ENCODE results near the gene SAFB.
"Not testable (repeated sequence)": the region's sequence is repeated elsewhere in the genome, so short reads cannot be mapped to it uniquely, and the experiment has no call there.

SAFB gene

DNA sequence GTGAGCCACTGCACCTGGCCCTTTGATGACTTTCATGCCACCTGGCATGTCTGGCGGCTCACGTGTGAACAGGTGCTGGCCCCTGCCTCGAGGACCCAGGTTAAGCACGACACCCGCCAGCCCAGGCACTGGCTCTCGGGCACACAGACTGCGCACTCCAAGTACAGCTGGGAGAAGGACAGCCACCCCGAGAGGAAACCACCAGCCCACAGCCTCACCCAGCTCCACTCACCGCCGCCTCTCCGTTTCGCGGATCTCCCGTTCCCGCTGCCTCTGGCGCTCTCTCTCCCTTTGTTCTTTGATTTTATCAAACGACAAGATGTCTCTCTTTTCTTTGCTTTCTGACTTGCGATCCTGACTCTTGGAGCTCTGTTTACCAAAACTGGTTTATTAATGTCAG lies 27.8 kb upstream of the SAFB start:
- no peak for DNase-seq (ENCODE audit: low spot score)

DNA sequence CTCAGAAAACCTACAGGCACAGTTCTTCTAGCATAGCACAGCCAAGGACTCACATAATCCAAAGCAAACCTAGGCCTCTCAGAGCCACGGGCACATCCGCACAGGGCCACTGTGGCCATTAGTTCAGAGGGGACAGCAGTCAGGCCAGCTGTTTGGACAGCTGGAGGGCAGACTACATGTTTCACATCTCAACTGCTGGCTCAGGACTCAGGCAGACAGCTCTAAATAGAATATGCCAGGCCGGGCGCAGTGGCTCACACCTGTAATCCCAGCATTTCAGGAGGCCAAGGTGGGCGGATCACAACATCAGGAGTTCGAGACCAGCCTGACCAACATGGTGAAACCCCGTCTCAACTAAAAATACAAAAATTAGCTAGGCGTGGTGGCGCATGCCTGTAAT lies 27.1 kb upstream of the SAFB start:
- DNase-seq (ENCODE audit: low spot score), result no peak

DNA sequence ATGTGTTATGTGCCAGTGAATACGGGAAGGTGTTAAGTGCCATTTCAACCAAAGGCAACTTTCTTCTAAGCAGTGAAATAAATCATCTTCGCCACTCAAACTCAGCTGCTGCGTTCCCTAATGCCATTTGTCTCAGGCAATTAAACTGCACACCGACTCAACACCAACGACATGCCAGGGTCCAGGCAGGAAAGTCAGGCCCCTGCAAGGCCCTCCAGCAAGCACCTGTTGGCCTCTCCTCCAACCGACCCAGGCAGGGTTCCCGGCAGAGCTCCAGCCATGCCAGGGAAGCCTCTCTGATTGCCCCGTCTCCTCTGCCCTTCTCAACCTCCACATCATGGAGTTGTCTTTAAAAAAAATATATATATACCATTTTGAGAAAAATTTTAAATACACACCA lies 22.1 kb upstream of the SAFB start:
- DNase-seq (ENCODE audit: low spot score), result no peak

DNA sequence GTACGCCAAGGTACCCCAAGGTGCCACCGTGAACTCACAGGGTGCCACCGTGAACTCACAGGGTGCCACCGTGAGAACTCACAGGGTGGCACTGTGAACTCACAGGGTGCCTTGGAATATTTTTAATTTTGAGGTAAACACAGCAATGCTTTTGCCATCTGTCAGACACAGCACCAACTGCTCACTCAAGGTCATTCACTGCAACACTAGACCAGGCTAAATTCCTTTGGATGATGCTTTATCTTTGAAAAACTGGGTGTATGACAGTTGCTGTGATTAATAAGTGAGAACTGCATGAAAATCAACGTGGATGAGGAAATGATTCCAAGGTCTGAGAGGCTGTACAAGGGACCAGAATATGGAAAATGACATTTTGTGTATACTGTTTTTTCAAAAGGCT lies 19.3 kb upstream of the SAFB start:
- no peak for DNase-seq (ENCODE audit: low spot score)

DNA sequence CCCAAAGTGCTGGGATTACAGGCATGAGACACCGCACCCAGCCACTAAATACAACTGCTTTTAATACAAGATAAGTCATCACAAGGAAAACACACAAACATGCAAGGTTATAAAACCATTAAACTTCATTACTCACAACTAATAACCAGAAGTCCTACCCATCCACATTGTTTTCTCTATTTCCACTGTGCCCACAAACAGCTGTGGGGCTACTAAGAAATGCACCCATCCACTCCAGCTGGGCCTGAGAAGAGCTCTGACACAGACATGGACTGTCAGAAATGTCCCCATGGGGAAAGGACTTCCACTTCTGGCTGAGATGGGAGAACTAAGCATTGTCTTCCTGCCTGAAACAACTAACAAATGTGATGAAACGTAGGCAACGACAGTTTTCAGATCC lies 17.5 kb upstream of the SAFB start:
- DNase-seq (ENCODE audit: low spot score), result no peak

DNA sequence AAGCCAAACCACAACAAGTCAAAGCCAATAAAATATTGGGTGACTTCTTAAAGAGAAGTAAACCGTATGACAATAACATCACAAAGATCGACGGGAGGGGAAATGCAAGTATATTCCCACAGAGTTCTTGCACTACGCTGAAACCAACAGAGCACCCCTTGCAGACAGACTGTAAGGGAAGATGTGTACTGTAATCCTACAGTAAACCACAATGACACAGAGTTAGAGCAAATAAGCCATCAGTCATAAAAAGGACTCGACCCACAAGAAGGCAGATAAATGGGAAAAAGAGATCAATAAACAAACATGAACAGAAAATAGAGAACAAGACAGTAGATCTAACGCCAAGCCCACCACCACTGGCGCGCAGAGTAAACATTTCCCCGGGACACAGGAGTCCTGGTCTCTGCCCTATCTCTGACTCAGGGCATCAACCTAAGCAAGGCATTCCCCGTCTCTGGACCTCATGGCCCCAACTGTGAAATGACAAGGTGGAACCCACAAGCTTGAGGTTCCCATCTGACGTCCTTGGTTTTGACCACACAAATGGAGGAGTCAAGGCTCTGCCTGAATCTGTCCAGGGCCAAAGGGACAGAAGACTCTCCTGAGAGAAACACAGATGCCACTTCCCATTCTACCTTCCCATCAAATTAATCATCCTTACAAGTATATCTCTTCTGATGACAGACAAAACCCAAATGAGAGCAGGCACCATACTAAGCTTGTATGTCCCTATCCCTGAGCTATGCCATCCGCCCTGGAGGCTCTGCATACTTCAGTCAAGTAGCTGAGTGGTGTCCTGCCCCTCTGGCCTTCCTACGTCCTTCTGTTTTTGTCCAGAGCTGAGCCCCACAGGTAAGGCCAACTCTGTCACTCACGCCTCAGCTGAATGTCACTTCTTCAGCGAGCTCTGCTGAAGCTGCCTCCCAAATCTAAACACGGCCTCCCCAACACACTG lies 15.3 kb upstream of the SAFB start:
- no peak for DNase-seq (ENCODE audit: low spot score)

DNA sequence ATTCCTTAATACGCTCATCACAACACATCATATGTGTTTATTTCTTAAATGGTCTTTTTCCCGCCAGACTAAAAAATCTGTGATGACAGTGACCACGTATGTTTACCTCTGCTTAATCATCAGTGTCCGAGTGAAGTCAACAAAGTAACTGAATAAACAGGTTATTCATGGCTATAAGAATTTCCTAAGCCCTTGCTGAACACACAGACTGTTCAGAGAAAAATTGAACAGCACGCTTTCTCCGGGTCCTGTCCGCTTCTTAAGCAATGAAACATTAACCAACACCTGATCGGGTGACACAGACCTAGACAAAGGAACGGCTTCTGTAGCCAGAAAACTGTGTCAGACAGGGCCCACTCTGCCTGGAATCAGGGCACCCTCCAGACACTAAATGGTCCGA lies 14.6 kb upstream of the SAFB start:
- no peak for DNase-seq (ENCODE audit: low spot score)

DNA sequence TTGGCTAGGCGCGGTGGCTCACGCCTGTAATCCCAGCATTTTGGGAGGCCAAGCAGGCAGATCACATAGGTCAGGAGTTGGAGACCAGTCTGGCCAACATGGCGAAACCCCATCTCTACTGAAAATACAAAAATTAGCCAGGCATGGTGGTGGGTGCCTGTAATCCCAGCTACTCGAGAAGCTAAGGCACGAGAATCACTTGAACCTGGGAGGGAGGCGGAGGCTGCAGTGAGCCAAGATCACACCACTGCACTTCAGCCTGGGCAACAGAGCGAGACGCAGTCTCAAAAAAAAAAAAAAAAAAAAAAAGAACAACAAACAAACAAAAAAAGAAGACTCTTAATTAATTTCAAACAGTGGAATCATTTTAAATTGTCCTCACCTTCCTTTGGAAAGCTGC lies 14.1 kb upstream of the SAFB start:
- not testable (repeated sequence) for DNase-seq (ENCODE audit: low spot score)

DNA sequence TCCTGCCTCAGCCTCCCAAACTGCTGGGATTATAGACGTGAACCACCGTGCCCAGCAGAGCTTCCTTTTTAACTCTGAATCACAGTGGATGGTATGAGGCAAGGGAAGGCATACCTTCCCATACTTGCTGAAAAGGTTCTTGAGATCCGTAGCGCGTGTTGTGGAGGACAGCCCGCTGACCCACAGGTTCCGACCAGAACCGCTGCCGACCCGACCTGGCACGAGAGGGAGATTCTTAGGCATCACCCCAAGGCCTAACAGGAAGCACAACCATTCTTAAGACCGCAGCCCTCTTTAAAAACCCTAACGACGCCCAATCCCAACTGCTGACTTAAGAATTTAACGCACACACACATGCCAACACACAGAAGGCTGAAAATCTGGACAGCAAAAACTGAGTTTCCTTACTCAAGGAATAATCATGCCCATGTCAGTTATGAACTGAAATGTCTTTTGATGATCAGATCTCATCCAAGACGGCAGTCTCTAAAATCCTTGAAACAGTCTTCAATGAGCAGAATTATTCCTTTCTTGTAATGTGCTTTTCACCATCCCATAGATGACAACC lies 12.9 kb upstream of the SAFB start:
- no peak for DNase-seq (ENCODE audit: low spot score)

DNA sequence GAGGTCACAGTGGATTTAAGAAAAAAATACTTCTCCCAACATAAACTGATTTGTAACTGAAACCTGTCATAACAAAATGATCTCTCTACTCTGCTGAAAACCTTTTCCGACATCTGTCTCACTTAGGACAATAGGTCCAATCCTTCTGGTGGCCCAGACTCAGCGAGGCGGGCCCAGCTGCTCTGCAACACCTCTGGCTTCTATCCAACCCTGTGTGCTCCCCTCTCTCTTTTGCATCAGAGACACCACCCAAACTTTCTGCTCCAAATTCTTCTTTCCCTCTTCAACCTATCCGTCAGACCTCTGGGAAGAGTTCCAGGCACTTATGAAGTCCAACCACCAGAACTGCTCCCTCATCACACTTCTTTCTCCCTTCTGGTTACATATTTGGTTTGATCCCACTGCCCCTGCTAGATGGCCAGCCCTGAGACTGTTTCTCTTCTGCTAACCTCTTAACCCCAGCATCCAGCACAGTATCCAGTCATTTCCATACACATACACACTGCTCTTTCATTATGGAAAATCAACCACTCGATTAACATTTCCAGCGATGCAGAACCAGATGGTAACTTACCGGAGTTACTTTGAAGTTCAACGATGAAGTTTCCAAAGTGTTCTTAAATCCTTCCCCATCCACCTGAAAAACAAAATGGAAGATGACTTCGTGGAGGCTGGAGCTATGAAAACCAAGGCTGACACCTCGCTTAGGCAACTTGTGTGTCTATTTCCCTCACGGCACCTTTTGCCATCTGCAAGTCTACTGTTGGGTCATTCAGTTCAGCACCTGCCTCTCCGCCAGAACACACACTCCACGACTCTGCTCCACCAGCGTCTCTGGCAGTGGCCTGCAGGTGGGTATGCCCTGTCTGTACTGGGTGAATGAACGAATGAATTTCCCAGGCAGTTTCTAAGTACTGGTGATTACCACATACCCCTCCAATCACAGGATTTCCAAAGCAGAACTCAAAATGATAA lies 9.7 kb upstream of the SAFB start:
- DNase-seq (ENCODE audit: low spot score), result no peak

DNA sequence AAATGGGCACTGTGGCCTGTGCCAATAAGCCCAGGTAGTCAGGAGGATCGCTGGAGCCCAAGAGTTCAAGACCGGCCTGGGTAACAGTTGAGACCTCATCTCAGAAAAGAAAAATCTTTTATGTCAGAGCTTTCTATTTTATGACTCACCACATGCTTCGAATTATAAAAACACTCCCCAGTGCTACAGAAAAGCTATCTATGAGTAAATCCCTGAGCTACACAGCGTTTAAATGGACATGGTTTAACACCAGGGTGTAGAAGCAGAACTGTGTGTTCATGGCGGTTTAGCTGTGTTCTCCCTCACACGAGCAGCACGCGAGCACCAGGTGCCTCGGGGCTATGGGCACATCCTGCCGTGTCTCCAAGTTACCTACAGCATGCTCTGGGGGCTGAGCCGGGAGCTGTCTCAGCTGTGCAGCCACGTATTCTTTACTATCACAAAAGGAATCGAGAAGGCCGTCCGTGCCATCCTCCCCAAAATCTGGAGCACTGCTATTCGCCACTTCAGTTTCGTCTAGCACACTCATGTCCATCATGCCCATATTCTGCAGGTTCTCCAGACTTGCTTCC lies 7.0 kb upstream of the SAFB start:
- no peak for DNase-seq (ENCODE audit: low spot score)

DNA sequence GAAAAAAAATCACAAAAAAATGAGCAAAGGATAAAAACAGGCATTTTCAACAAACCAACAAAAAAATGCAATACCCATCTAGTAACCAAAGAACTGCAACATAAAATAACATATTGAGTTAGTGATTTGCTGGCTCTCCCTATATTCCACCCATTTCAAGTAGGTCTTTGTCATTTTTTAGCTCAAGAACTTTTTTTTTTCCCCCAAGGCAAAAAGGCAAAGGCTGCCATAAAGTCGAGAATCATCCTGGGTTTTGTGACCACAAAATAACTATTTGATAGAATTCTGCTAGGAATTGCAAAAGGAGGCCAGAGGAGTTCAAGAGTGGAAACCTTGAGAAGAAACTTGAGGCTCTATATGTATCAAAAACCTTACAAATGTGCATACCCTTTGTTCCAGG lies 5.8 kb upstream of the SAFB start:
- no peak for DNase-seq (ENCODE audit: low spot score)

DNA sequence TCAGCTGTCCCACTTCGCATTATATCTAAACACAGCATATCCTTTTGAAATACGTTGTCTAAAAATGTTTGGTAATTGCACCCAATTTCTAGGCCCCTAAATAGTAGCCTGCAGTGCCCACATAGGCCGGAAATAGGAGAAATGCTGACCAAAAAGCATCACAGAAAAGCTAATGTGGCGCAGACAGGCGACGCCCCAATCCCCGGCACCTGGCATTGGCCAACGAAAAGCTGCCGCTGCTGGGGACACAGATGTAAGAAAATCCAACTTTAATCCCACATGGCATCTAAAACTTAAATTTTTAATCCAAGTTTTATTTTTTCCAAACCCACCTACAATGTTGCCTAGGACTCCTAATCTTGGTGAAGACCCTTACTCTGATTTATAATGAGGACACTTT lies 4.3 kb upstream of the SAFB start:
- no peak for DNase-seq (ENCODE audit: low spot score)

DNA sequence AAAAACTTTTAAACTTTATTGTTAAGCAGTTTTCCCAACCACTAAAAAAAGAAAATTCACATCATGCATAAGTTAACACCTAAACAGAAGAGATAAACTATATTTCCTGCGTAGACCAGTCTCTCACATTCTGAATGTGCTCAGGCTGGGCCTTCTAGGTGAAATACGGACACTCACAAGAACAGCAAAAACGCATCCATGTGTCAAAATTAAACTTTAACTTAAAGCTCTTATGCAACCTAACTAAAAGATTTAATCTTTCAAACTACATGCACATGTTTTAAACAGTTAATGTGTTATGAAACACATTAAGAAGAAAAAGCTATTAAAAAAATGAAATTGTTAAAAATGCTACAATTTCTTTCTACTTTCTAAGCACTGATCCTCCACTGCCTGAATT lies 2.9 kb upstream of the SAFB start:
- DNase-seq (ENCODE audit: low spot score), result no peak

DNA sequence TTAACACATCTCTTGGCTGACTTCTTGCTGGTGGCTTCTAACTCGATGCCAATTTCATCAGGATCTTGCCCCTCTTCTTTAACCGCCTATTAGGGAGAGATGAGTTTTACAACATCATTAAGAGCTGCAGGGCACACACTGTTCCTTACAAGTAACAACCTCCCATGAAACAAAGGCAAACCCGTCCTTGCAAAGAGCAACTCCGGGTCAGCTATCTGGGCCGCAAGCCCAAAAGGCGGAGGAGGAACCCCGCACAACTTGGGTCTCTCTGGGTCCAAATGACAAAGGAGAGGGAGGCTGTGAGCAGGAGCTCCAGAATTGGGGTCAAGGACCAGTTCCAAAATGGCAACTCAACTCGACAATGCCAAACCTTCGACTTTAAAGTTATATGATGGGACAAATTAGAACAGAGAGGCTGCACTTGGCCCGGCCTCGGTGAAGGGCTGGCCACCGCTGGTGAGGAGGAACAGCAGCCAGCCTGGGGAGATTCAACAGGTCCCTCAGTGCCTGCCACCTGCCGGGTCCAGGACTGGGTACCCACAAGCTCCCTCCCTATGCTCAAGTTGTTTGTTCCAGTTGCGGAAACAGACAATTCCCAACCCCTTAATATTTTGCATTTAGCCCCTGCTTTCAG lies 1.5 kb upstream of the SAFB start:
- DNase-seq (ENCODE audit: low spot score), result no peak

DNA sequence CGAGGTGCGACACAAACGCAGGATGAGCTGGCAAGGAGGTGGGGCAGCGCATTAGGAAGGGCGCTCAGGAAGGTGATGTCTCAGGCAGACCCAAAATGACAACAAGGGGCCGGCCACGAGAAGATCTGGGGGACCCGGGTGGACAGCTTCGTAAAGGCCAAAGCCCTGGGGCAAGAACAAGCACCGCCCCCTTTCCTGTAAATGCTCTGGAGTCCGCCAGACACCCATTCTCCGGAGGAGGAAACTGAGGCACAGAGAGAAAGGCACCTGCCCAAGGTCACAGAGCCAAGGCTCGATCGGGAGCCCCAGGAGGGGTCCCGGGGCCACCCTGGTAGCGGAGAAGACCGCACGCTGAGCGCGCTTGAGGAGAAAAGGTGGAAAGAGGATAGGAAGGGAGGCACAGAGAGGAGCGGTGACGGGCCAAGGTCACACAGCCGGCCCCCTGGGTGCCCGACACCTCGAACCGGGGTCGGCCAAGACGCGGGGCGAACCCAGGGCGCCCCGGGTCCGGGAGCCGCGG lies 878 bp upstream of the SAFB start:
- DNase-seq (ENCODE audit: low spot score), result peak; percentile 66

DNA sequence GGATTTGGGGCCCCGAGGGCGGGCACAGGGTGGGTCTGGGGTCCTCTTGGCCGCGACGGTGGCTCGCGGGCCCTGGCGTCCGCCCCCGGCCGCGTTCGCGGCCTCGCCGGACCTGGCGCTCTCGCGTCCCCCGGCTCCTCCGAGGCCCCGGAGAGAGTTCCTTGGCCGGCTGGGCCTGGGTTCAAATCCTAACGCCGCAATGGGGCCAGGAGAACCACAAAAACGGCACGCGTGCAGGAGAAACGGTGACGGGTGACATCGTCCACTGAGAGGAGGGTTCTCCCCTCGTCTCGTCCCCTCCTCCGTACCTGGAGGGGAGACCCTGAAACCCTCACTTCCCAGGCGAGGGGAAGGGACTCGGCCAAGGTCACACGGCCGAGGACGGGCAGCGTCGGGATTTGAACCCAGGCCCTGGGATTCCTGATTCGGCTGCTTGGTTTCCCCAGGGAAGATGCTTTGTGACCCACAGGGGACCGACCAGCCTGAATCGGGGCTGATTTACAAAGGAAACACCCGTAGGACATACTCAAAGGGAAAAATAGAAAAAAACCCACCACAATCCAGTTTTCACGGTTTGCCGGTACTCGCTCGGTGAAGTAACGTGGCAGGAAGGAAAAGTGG lies 624 bp downstream of the SAFB start:
- DNase-seq (ENCODE audit: low spot score), result peak; percentile 64

DNA sequence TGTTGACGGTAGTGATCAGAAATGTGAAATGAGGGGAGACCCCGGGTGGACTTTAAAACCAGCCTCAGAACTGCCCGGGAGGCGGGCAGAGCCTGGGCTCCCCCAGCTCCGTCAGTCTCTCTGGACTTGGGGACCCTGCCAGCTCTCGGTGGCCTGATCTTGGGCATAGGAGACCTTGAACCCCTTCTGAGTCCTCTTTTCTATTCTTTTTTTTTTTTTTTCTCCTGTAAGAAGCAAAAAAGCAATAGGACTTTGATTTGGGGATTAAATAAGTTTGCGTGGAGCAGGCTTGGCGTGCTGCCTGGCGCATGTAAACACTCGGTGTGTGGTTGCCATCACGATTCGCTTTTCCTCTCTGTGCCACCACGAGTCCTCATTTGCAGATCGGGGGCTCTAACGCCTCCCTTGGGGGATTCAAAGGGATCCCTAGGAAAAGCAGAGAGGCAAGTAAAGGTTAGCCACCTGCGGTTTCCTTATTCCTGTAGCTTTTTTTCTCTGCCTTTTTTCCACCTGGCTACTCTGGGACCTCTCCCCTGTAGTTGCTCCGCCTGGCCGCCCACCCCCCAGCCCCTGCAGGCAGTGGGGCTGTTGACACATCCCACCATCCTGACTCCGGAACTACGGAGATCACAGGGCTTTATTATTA lies 1.3 kb downstream of the SAFB start:
- DNase-seq (ENCODE audit: low spot score), result peak; percentile 67

DNA sequence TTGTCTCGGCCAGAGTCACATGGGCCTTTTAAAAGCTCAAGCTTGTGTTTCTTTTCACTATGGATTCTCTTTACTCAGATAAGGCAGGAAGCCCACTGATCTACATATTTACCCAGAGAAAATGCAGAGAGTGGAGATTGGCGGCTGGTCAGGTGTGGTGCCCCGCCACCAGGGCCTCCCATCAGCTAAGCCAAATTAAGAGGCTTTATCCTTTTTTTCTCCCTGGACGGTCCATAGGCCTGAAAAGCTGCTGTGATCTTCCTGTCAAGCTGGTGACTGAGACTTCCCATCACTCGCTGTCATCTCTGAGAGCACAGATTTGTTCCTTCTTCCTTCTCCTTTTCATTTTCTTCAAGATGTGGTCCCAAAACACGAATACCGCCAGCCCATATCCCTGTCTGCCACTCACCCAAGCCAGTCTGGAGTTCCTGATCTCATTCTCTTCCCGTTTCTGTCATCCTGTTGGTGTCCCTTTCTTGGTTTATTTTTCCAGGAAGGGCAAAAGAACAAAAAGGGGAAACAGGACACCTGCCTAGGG lies 1.9 kb downstream of the SAFB start:
- DNase-seq (ENCODE audit: low spot score), result no peak

DNA sequence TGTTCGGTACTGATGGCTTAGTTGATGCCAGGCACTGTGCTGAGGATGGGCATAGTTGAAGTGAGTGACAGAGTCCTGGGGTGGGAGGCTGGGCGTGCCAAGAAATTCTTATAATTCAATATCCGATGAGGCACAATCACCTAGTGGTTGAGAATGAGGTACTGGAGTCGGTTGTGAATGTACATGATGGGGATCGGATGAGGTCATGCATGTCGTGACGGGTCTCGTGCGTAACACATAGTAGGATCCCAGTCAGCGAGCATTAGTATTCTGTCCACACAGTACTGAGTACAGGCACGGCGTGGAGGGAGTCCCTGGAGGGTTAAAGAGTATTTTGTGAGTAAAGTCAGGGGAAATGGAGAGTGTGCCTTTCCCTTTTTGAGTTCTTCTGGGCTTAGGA lies 2.8 kb downstream of the SAFB start:
- DNase-seq (ENCODE audit: low spot score), result no peak

All from left forelimb (tissue), 1 donor.